Heart left ventricle (tissue), 16 donors: ENCODE results near the gene C22orf15. TPM values are rescaled to one million over a fixed set of nuclear protein-coding genes. Genes with fewer than 3 reads are reported as not detected.
A peak's percentile ranks its signal among the peaks of the same experiment; 100 is the strongest.

Experiments used
- ATAC-seq, 4 donors: fragments of 200-7000 bp; cut with Tn5 transposase; one replicate each; pipeline ENCODE4 v1.9.1; 2020 to 2022; ENCODE audit warnings: moderate library complexity in 4 of 4, mild to moderate bottlenecking in 3 of 4, moderate number of reproducible peaks in 1 of 4
- DNase-seq, 5 donors: peaks; one replicate each; pipeline ENCODE4 v3.0.0-alpha.2; 2020
- H3K27ac ChIP-seq, 12 donors: fragments of 200-600 bp; sonication (generic) in 4 of 12; one replicate each; pipeline versions ENCODE4 v1.5.0 to v1.8.0; 2016 to 2022; ENCODE audit warnings: mild to moderate bottlenecking in 2 of 12
- H3K27me3 ChIP-seq, 9 donors: fragments of 200-600 bp; sonication (generic) in 2 of 9; one replicate each; pipeline versions ENCODE4 v1.5.1 to v1.8.0; 2016 to 2022; ENCODE audit warnings: mild to moderate bottlenecking in 3 of 9
- H3K36me3 ChIP-seq, 9 donors: fragments of 200-600 bp; sonication (generic) in 2 of 9; one replicate each; pipeline versions ENCODE4 v1.5.0 to v1.8.0; 2018 to 2022; ENCODE audit warnings: mild to moderate bottlenecking in 2 of 9
- H3K4me1 ChIP-seq, 12 donors: fragments of 200-600 bp; sonication (generic) in 4 of 12; one replicate each; pipeline versions ENCODE4 v1.5.0 to v1.8.0; 2016 to 2022; ENCODE audit warnings: mild to moderate bottlenecking in 3 of 12
- H3K4me3 ChIP-seq, 12 donors: fragments of 200-600 bp; sonication (generic) in 4 of 12; one replicate each; pipeline versions ENCODE4 v1.5.0 to v1.8.0; 2017 to 2022; ENCODE audit warnings: mild to moderate bottlenecking in 9 of 12, moderate library complexity in 4 of 12
- H3K9me3 ChIP-seq, 12 donors: fragments of 200-600 bp; sonication (generic) in 4 of 12; one replicate each; pipeline versions ENCODE4 v1.5.0 to v1.8.0; 2016 to 2022; ENCODE audit warnings: mild to moderate bottlenecking in 1 of 12
- POLR2A ChIP-seq, 2 donors: fragments of 450-650 bp; IDR thresholded peaks; one replicate each; pipeline ENCODE4 v1.6.1; 2017; ENCODE audit warnings: antibody characterized with exemption in 2 of 2, mild to moderate bottlenecking in 2 of 2, moderate library complexity in 2 of 2
- WGBS, 4 donors: extraction: QIAGEN DNeasy Blood & Tissue Kit in 2 of 4; methylation state at CpG; one replicate each; pipeline versions ENCODE4 v1.1.5 to v1.1.7; 2013 to 2018; 5-methylcytosine and 5-hydroxymethylcytosine counted together
- intact Hi-C, 10 donors: fragments of 100-400 bp; cut with DNase I; formaldehyde crosslinking; loops; one replicate each; pipeline versions ENCODE4 v1.11.1 to v1.14.2; 2022
- polyA plus RNA-seq, 2 donors: library from polyadenylated mRNA; stranded (reverse); fragments of 200-250 nt; gene quantifications; one replicate each; pipeline ENCODE4 v1.2.3, GENCODE V29; 2013
- total RNA-seq, 9 donors: library from RNA; depleted of rRNA in 2 of 9; stranded (reverse); fragments of >200 nt in 2 of 9; fragmentation: NEBNext Ultra II Directional in 3 of 9; extraction: Animal tissue kit (Norgen Biotek cat#: 25700) in 3 of 9; gene quantifications; one replicate each; pipeline versions ENCODE4 v1.1.0 to v1.2.4, GENCODE V29; 2016 to 2023
- TF ChIP-seq, protein P1 (sequence below), 12 donors: fragments of 200-600 bp; sonication (generic) in 4 of 12; IDR thresholded peaks; one replicate each; pipeline versions ENCODE4 v1.5.0 to v1.8.0; 2018 to 2022; ENCODE audit warnings: antibody characterized with exemption in 12 of 12, mild to moderate bottlenecking in 5 of 12
- donor health status: ischemic (EF 13 %, LVEDD 7.1; RV severe dilation, severe dysfunction).
- donor health status: healthy with polysubstance abuse.
- donor health status: DM: no; HTN: yes; CAD: no.
- donor health status: DM: no; HTN: no; CAD: no.
- donor health status: ischemic (EF 25% LVEDD 6.9; RV normal size, moderate dysfunction).
- donor health status: ischemic (EF 25% LVEDD 5.7; RV mildly dilated, moderate dysfunction).
- donor health status: healthy.
- donor health status: DM: yes; HTN: yes; CAD: no.
- donor health status: ischemic (EF 35%, LVEDD 5.7; RV mildly dilated, moderate dysfunction).
- donor health status: nonischemic (EF 11% LVEDD 7.7; RV severe dilation, severe dysfunction).
- donor health status: DM: yes; HTN: yes; CAD: no.
- donor health status: PGD.
- donor health status: ischemic (EF 29% LVEDD 5.4; RV normal size, mild dysfunction).
- donor health status: nonischemic (EF 23%, LVEDD 6.1; RV moderate dilation, normal function).

C22orf15 gene
- total and polyA plus RNA-seq, 11 donors: not detected

GRCh38 chr22:23806837-23807236, 44.0 kb downstream of the C22orf15 start:
- H3K4me1 ChIP-seq: peaks cover 0 to 5% (median 0%) of the 10 kb centered on the region in 12 donors
- ATAC-seq (no peak), DNase-seq (no peak)
- no peak overlapping the region for H3K27ac ChIP-seq
- H3K9me3 ChIP-seq: no peaks in the 10 kb centered on the region
- TF ChIP-seq, protein P1, sequence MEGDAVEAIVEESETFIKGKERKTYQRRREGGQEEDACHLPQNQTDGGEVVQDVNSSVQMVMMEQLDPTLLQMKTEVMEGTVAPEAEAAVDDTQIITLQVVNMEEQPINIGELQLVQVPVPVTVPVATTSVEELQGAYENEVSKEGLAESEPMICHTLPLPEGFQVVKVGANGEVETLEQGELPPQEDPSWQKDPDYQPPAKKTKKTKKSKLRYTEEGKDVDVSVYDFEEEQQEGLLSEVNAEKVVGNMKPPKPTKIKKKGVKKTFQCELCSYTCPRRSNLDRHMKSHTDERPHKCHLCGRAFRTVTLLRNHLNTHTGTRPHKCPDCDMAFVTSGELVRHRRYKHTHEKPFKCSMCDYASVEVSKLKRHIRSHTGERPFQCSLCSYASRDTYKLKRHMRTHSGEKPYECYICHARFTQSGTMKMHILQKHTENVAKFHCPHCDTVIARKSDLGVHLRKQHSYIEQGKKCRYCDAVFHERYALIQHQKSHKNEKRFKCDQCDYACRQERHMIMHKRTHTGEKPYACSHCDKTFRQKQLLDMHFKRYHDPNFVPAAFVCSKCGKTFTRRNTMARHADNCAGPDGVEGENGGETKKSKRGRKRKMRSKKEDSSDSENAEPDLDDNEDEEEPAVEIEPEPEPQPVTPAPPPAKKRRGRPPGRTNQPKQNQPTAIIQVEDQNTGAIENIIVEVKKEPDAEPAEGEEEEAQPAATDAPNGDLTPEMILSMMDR (IDR thresholded peaks at IDR 0.05): no peak
- TF ChIP-seq POLR2A (IDR thresholded peaks at IDR 0.05): no peak
- peaks cover 0 to 99% (median 77%) of the 10 kb centered on the region in 9 donors for H3K36me3 ChIP-seq
- intact Hi-C loops: no loop called here
- no peaks in the 10 kb centered on the region for H3K27me3 ChIP-seq
- WGBS, 4 donors: 89 to 100% (median 94%) methylated on average over 1 of the region's 1 CpG
- H3K4me3 ChIP-seq: no peak overlapping the region

DNA sequence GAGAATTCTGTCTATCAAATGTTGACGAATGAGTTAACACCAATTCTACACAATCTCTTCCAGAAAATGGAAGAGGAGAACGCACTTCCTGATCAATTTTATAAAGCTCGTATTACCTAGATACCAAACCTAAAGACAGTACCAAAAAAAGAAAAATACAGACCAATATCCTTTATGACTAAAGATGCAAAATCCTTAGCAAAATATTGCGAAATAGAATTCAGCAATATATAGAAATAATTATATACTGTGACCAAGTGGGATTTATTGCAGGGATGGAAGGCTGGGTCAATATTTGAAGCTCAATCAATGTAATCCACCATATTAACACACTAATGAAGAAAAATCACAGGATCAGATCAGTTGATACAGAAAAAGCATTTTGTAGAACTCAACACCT, 49.6 kb downstream of the C22orf15 start:
- Histone ChIP-seq H3K27ac (peak overlapping the region in 1 of 12 donors; percentile 40), H3K4me1 (peaks cover 0 to 19% (median 8%) of the 10 kb centered on the region in 12 donors), H3K36me3 (peaks cover 0 to 90% (median 68%) of the 10 kb centered on the region in 9 donors), H3K4me3 (no peak overlapping the region), H3K27me3 (no peaks in the 10 kb centered on the region), H3K9me3 (no peaks in the 10 kb centered on the region)
- intact Hi-C loops: no loop called here
- 96 to 97% (median 96%) methylated on average over 4 of the region's 4 CpGs for WGBS, 4 donors
- no peak for TF ChIP-seq POLR2A (IDR thresholded peaks at IDR 0.05)
- TF ChIP-seq, protein P1 (IDR thresholded peaks at IDR 0.05): no peak
- ATAC-seq (no peak), DNase-seq (no peak)

Other genes starting within 250 kb of the C22orf15 start
- not detected for gene IGLL1, start 182.7 kb upstream of the C22orf15 start, total RNA-seq
- gene IGLL1, start 182.7 kb upstream of the C22orf15 start, polyA plus RNA-seq: not detected
- gene DRICH1, start 130.7 kb upstream of the C22orf15 start, total RNA-seq: under 1 TPM in 2 of 9 donors, not detected in 7; 0.32 to 0.45 TPM
- under 1 TPM in 1 of 2 donors, not detected in 1; 0.11 TPM for gene DRICH1, start 130.7 kb upstream of the C22orf15 start, polyA plus RNA-seq
- gene RGL4, start 72.0 kb upstream of the C22orf15 start, total RNA-seq: under 1 TPM in 3 of 9 donors, not detected in 6; 0.21 to 0.69 (median 0.52) TPM
- under 1 TPM; 0.42 to 0.53 TPM for gene RGL4, start 72.0 kb upstream of the C22orf15 start, polyA plus RNA-seq
- gene ZNF70, start 11.9 kb upstream of the C22orf15 start, total RNA-seq: 1 to 10 TPM; 2.7 to 4.6 (median 3.3) TPM
- 1 to 10 TPM; 1.6 to 2.1 TPM for gene ZNF70, start 11.9 kb upstream of the C22orf15 start, polyA plus RNA-seq
- gene VPREB3, start 8.6 kb upstream of the C22orf15 start, total RNA-seq: 1 to 10 TPM in 2 of 9 donors, under 1 TPM in 4, not detected in 3; 0.63 to 3.2 (median 0.84) TPM
- gene VPREB3, start 8.6 kb upstream of the C22orf15 start, polyA plus RNA-seq: under 1 TPM; 0.75 to 0.80 TPM
- gene CHCHD10, start 5.0 kb downstream of the C22orf15 start, total RNA-seq: 1,000 to 10,000 TPM in 3 of 9 donors, 100 to 1,000 TPM in 6; 374 to 1,458 (median 944) TPM
- 1,000 to 10,000 TPM in 1 of 2 donors, 100 to 1,000 TPM in 1; 393 to 2,069 TPM for gene CHCHD10, start 5.0 kb downstream of the C22orf15 start, polyA plus RNA-seq
- gene MMP11, start 9.9 kb downstream of the C22orf15 start, total RNA-seq: 10 to 100 TPM in 5 of 9 donors, 1 to 10 TPM in 4; 5.2 to 17.0 (median 10.4) TPM
- 10 to 100 TPM in 1 of 2 donors, 1 to 10 TPM in 1; 6.2 to 10.5 TPM for gene MMP11, start 9.9 kb downstream of the C22orf15 start, polyA plus RNA-seq
- 10 to 100 TPM; 32.8 to 54.2 (median 45.6) TPM for gene SMARCB1, start 24.0 kb downstream of the C22orf15 start, total RNA-seq
- 10 to 100 TPM; 30.2 to 75.3 TPM for gene SMARCB1, start 24.0 kb downstream of the C22orf15 start, polyA plus RNA-seq
- gene DERL3, start 76.0 kb downstream of the C22orf15 start, total RNA-seq: 1 to 10 TPM in 7 of 9 donors, under 1 TPM in 2; 0.24 to 2.8 (median 1.7) TPM
- gene DERL3, start 76.0 kb downstream of the C22orf15 start, polyA plus RNA-seq: 10 to 100 TPM in 1 of 2 donors, 1 to 10 TPM in 1; 1.4 to 12.7 TPM
- gene SLC2A11, start 94.9 kb downstream of the C22orf15 start, total RNA-seq: 10 to 100 TPM; 13.0 to 31.2 (median 18.7) TPM
- 10 to 100 TPM in 1 of 2 donors, 1 to 10 TPM in 1; 8.7 to 30.4 TPM for gene SLC2A11, start 94.9 kb downstream of the C22orf15 start, polyA plus RNA-seq
- gene MIF, start 131.4 kb downstream of the C22orf15 start, total RNA-seq: 100 to 1,000 TPM; 192 to 383 (median 229) TPM
- gene MIF, start 131.4 kb downstream of the C22orf15 start, polyA plus RNA-seq: 100 to 1,000 TPM; 339 to 503 TPM
- 10 to 100 TPM in 1 of 9 donors, 1 to 10 TPM in 7, under 1 TPM in 1; 0.81 to 15.5 (median 6.2) TPM for gene GSTT2B, start 198.2 kb downstream of the C22orf15 start, total RNA-seq
- gene GSTT2B, start 198.2 kb downstream of the C22orf15 start, polyA plus RNA-seq: 10 to 100 TPM in 1 of 2 donors, 1 to 10 TPM in 1; 6.6 to 19.9 TPM
- 1 to 10 TPM in 5 of 9 donors, not detected in 4; 1.1 to 2.3 (median 2.2) TPM for gene DDTL, start 203.9 kb downstream of the C22orf15 start, total RNA-seq
- gene DDTL, start 203.9 kb downstream of the C22orf15 start, polyA plus RNA-seq: 1 to 10 TPM; 2.8 to 6.7 TPM
- gene DDT, start 211.5 kb downstream of the C22orf15 start, total RNA-seq: 100 to 1,000 TPM; 117 to 210 (median 153) TPM
- 100 to 1,000 TPM; 301 to 399 TPM for gene DDT, start 211.5 kb downstream of the C22orf15 start, polyA plus RNA-seq
- gene GSTT2, start 217.1 kb downstream of the C22orf15 start, total RNA-seq: under 1 TPM in 1 of 9 donors, not detected in 8; 0.60 TPM
- gene GSTT2, start 217.1 kb downstream of the C22orf15 start, polyA plus RNA-seq: 1 to 10 TPM in 1 of 2 donors, under 1 TPM in 1; 0.30 to 2.1 TPM
- not detected for gene GSTT4, start 242.5 kb downstream of the C22orf15 start, total RNA-seq
- not detected for gene GSTT4, start 242.5 kb downstream of the C22orf15 start, polyA plus RNA-seq
- gene CABIN1, start 248.3 kb downstream of the C22orf15 start, total RNA-seq: 10 to 100 TPM; 22.3 to 47.7 (median 33.9) TPM
- gene CABIN1, start 248.3 kb downstream of the C22orf15 start, polyA plus RNA-seq: 10 to 100 TPM; 22.1 to 27.4 TPM